Endothelial cell of umbilical vein (primary cell): ENCODE measurements around the gene MAGIX. TPM values are rescaled to one million over a fixed set of nuclear protein-coding genes. Genes with fewer than 3 reads are reported as not detected.

Experiments used
- BruUV-seq: library from RNA; stranded (reverse); fragments of 400-500 nt; replicated peaks from 2 replicates; lab custom pipeline; 2021; lab: Mats Ljungman, UMichigan
- CTCF ChIA-PET: fragments of 300-600, 350-600 bp; sonication (Branson Sonifier 250); formaldehyde crosslinking; loops from one replicate; lab custom pipeline; 2021; ENCODE audit warnings: antibody characterized with exemption, inconsistent platforms; lab: Charles Lee
- POLR2A ChIA-PET: fragments of 300-600, 350-600 bp; sonication (Branson Sonifier 250); formaldehyde crosslinking; loops from one replicate; lab custom pipeline; 2021; ENCODE audit warnings: antibody characterized with exemption, inconsistent platforms; lab: Charles Lee
- DNase-seq: peaks from one replicate; pipeline ENCODE4 v3.0.0-alpha.2; 2011; ENCODE audit warnings: low read depth, low spot score
- FAIRE-seq: peaks from 2 replicates; lab custom pipeline; 2011; peaks lifted over from hg19 to GRCh38; lab: Jason Lieb, UNC
- H2AFZ ChIP-seq: 2 replicates; pipeline ENCODE4 v1.6.0; 2012; ENCODE audit warnings: low read depth, low read length, control low read depth, inconsistent platforms
- H3K27ac ChIP-seq: 2 replicates; pipeline ENCODE4 v1.5.1; 2011; ENCODE audit warnings: low read depth, mild to moderate bottlenecking, control low read depth, low read length, moderate library complexity; ENCODE audit not compliant: insufficient read depth
- H3K27me3 ChIP-seq, 2 experiments: 2 replicates each; pipeline versions ENCODE4 v1.6.0 to v1.6.1; 2011; ENCODE audit warnings: low read length in 2 of 2, mixed read lengths in 1 of 2; ENCODE audit not compliant: control insufficient read depth in 2 of 2, insufficient read depth in 2 of 2
- H3K36me3 ChIP-seq, 2 experiments: 2 replicates in 1 of 2; 3 replicates in 1 of 2; pipeline ENCODE4 v1.5.1; 2011; ENCODE audit warnings: low read length in 2 of 2, mild to moderate bottlenecking in 1 of 2, moderate library complexity in 1 of 2; ENCODE audit not compliant: control insufficient read depth in 2 of 2, insufficient read depth in 2 of 2; ENCODE audit errors: extremely low read depth in 1 of 2
- H3K4me1 ChIP-seq: 3 replicates; pipeline ENCODE4 v1.5.1; 2011; ENCODE audit warnings: mild to moderate bottlenecking, low read length; ENCODE audit not compliant: control insufficient read depth, insufficient read depth; ENCODE audit errors: extremely low read depth
- H3K4me2 ChIP-seq: 2 replicates; pipeline ENCODE4 v1.6.1; 2011; ENCODE audit warnings: low read length, control low read depth, mixed read lengths; ENCODE audit not compliant: insufficient read depth
- H3K4me3 ChIP-seq, 3 experiments: fragments of 200-600 bp in 1 of 3; sonication (generic), shearing (Covaris generic) in 1 of 3; replicated peaks in 1 of 3; 2 replicates each; pipeline ENCODE4 v1.5.1; 2011 to 2016; ENCODE audit warnings: control low read depth in 3 of 3, low read length in 3 of 3, mild to moderate bottlenecking in 2 of 3, inconsistent platforms in 1 of 3, low read depth in 1 of 3, moderate library complexity in 1 of 3; ENCODE audit not compliant: insufficient read depth in 1 of 3
- H3K79me2 ChIP-seq: 2 replicates; pipeline ENCODE4 v1.6.0; 2012; ENCODE audit warnings: low read length, inconsistent platforms; ENCODE audit not compliant: control insufficient read depth, insufficient read depth
- H3K9ac ChIP-seq: replicated peaks from 2 replicates; pipeline ENCODE3; 2011; ENCODE audit warnings: low read length, control low read depth; ENCODE audit not compliant: insufficient read depth; ENCODE audit errors: extremely low read depth
- H3K9me1 ChIP-seq: replicated peaks from 3 replicates; pipeline ENCODE4 v1.6.0; 2011; ENCODE audit warnings: mild to moderate bottlenecking, low read length; ENCODE audit not compliant: control insufficient read depth, insufficient read depth; ENCODE audit errors: extremely low read depth
- H3K9me3 ChIP-seq: replicated peaks from 2 replicates; pipeline ENCODE4 v1.5.1; 2012; ENCODE audit warnings: low read length, inconsistent platforms; ENCODE audit not compliant: control insufficient read depth, insufficient read depth
- H4K20me1 ChIP-seq: replicated peaks from 2 replicates; pipeline ENCODE3; 2011; ENCODE audit warnings: mild to moderate bottlenecking, low read length; ENCODE audit not compliant: control insufficient read depth, insufficient read depth; ENCODE audit errors: extremely low read depth
- GATA2 ChIP-seq: IDR thresholded peaks from 2 replicates; pipeline ENCODE4 v1.7.0; 2011; ENCODE audit warnings: low read depth, mild to moderate bottlenecking, moderate library complexity, mixed read lengths, low read length; ENCODE audit not compliant: insufficient read length, insufficient read depth
- JUN ChIP-seq: IDR thresholded peaks from 2 replicates; pipeline ENCODE4 v1.6.1; 2011; ENCODE audit warnings: borderline replicate concordance, low read depth; ENCODE audit not compliant: insufficient read length, insufficient read depth
- POLR2A ChIP-seq: IDR thresholded peaks from 2 replicates; pipeline ENCODE4 v1.6.1; 2012; ENCODE audit warnings: low read depth, mild to moderate bottlenecking, control low read depth, low read length
- POLR2AphosphoS5 ChIP-seq: IDR thresholded peaks from 2 replicates; pipeline ENCODE4 v1.6.1; 2012; ENCODE audit warnings: low read depth, mild to moderate bottlenecking, control low read depth, low read length, moderate library complexity; ENCODE audit not compliant: insufficient read depth
- dilution Hi-C: fragments of 300-500 bp; cut with MboI; formaldehyde crosslinking; loops from one replicate; pipeline ENCODE4 v1.15.0; 2019; ENCODE audit warnings: low sequenced_read_pairs; ENCODE audit not compliant: extremely low pct_ligation_motif_present
- intact Hi-C: fragments of 100-400 bp; cut with micrococcal nuclease; formaldehyde crosslinking; loops from one replicate; pipeline ENCODE4 v1.10.0; 2022
- polyA plus RNA-seq, 4 experiments: library from polyadenylated mRNA; depleted of rRNA in 3 of 4; stranded (reverse) in 3 of 4; unstranded in 1 of 4; fragments of >200 nt; gene quantifications; 2 replicates each; pipeline versions ENCODE4 v1.2.1 to v1.2.3, GENCODE V29; 2011 to 2012; ENCODE audit warnings: missing spikeins in 1 of 4
- total RNA-seq: library from RNA; stranded (reverse); gene quantifications from 2 replicates; pipeline ENCODE4 v1.2.3, GENCODE V29; 2021
- TF ChIP-seq, protein P1 (sequence below), 2 donors: IDR thresholded peaks; 1 replicate in 1 of 2; 2 replicates in 1 of 2; pipeline ENCODE4 v1.5.1; 2011; ENCODE audit warnings: low read length in 2 of 2, mild to moderate bottlenecking in 2 of 2, moderate library complexity in 2 of 2, control low read depth in 1 of 2, inconsistent platforms in 1 of 2, low read depth in 1 of 2; ENCODE audit not compliant: insufficient read depth in 1 of 2; ENCODE audit errors: extremely low read depth in 1 of 2

MAGIX gene
- total and polyA plus RNA-seq, 2 donors (not counting 3 experiments of a cell fraction or from before 2014, with no cell fraction given), result 0.77 to 0.88 TPM

GRCh38 chrX:49188468-49189076, 26.0 kb downstream of the MAGIX start:
- FAIRE-seq (no peak), DNase-seq (no peak)
- POLR2A ChIA-PET, result no interaction called here
- Histone ChIP-seq H3K27me3 (no peaks in the 10 kb centered on the region), H3K4me1 (peaks cover 14% of the 10 kb centered on the region), H2AFZ (no peak overlapping the region), H3K9ac (no peak overlapping the region), H3K36me3 (no peaks in the 10 kb centered on the region), H3K9me3 (no peaks in the 10 kb centered on the region), H4K20me1 (no peaks in the 10 kb centered on the region), H3K9me1 (no peaks in the 10 kb centered on the region), H3K4me2 (no peak overlapping the region), H3K4me3 (no peak overlapping the region), H3K27ac (no peak overlapping the region), H3K79me2 (no peaks in the 10 kb centered on the region)
- no peak for TF ChIP-seq POLR2AphosphoS5
- TF ChIP-seq JUN, result no peak
- TF ChIP-seq, protein P1, sequence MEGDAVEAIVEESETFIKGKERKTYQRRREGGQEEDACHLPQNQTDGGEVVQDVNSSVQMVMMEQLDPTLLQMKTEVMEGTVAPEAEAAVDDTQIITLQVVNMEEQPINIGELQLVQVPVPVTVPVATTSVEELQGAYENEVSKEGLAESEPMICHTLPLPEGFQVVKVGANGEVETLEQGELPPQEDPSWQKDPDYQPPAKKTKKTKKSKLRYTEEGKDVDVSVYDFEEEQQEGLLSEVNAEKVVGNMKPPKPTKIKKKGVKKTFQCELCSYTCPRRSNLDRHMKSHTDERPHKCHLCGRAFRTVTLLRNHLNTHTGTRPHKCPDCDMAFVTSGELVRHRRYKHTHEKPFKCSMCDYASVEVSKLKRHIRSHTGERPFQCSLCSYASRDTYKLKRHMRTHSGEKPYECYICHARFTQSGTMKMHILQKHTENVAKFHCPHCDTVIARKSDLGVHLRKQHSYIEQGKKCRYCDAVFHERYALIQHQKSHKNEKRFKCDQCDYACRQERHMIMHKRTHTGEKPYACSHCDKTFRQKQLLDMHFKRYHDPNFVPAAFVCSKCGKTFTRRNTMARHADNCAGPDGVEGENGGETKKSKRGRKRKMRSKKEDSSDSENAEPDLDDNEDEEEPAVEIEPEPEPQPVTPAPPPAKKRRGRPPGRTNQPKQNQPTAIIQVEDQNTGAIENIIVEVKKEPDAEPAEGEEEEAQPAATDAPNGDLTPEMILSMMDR (IDR thresholded peaks at IDR 0.05; ENCODE audit: extremely low read depth in 1 of 2, insufficient read depth in 1 of 2, low read depth in 1 of 2, low read length in 2 of 2), result no peak
- intact Hi-C loops (no loop called here), dilution Hi-C loops (no loop called here)
- no TSS peak for BruUV-seq
- CTCF ChIA-PET, result no interaction called here

- ChIA-PET CTCF (interaction anchor here (0.9 kb wide), 1 partner anchor 34 kb away, joined by 3 read pairs; no protein-coding TSS in a partner anchor), POLR2A (no interaction called here)
- no TSS peak for BruUV-seq
- Histone ChIP-seq H2AFZ (no peak overlapping the region), H3K79me2 (no peaks in the 10 kb centered on the region), H3K9me1 (no peaks in the 10 kb centered on the region), H3K9me3 (no peaks in the 10 kb centered on the region), H3K4me2 (peak overlapping the region; percentile 45), H4K20me1 (no peaks in the 10 kb centered on the region), H3K4me3 (no peak overlapping the region), H3K27me3 (no peaks in the 10 kb centered on the region), H3K9ac (no peak overlapping the region), H3K27ac (no peak overlapping the region), H3K36me3 (no peaks in the 10 kb centered on the region), H3K4me1 (peaks cover 12% of the 10 kb centered on the region)
- dilution Hi-C loops (no loop called here), intact Hi-C loops (loop anchor here (1.0 kb wide), 1 partner anchor 66 kb away; the partner anchor contains the start of gene GPKOW)
- FAIRE-seq (peak; percentile 46), DNase-seq (no peak)
- TF ChIP-seq, protein P1 (IDR thresholded peaks at IDR 0.05; ENCODE audit: extremely low read depth in 1 of 2, insufficient read depth in 1 of 2, low read depth in 1 of 2, low read length in 2 of 2), result no peak
- no peak for TF ChIP-seq POLR2A
- no peak for TF ChIP-seq GATA2
These were observed 27.0 kb downstream of the MAGIX start for GRCh38 chrX:49189606-49190005.
